Measurements from ENCODE around the gene ACAD11. TPM values are rescaled to one million over a fixed set of nuclear protein-coding genes. Genes with fewer than 3 reads are reported as not detected.

ACAD11 gene
- total and polyA plus RNA-seq, 2 experiments from 2014 or later, result 24.9 to 48.6 TPM

- 68% methylated on average over 8 of the region's 8 CpGs for WGBS (ENCODE audit: low lambda C conversion rate, missing lambda C conversion rate)
- no peaks in the 10 kb centered on the region for H3K27me3 ChIP-seq
These were observed 105.2 kb downstream of the ACAD11 start for GRCh38 chr3:132554437-132554836.

GRCh38 chr3:132553826-132554225 lies 105.8 kb downstream of the ACAD11 start:
- H3K4me2 ChIP-seq, result no peak overlapping the region
- H3K4me1 ChIP-seq (ENCODE audit: insufficient read depth), result no peaks in the 10 kb centered on the region
- no peak for DNase-seq (ENCODE audit: low spot score)
- WGBS (ENCODE audit: low lambda C conversion rate, missing lambda C conversion rate), result 93% methylated on average over 6 of the region's 6 CpGs
- no peak overlapping the region for H2AFZ ChIP-seq
- no peaks in the 10 kb centered on the region for H3K27me3 ChIP-seq
- H4K20me1 ChIP-seq (ENCODE audit: insufficient read depth, poor library complexity, severe bottlenecking), result no peaks in the 10 kb centered on the region
- no peaks in the 10 kb centered on the region for H3K79me2 ChIP-seq
- H3K9me3 ChIP-seq (ENCODE audit: low read depth), result no peaks in the 10 kb centered on the region
- no peaks in the 10 kb centered on the region for H3K36me3 ChIP-seq (replicated peaks; ENCODE audit: insufficient read depth, low read depth)
- TF ChIP-seq EZH2phosphoT487 (IDR thresholded peaks at IDR 0.05; ENCODE audit: low read depth, severe bottlenecking, unreplicated experiment), result no peak
- TF ChIP-seq CTCF (IDR thresholded peaks at IDR 0.05; ENCODE audit: poor library complexity), result no peak
- TF ChIP-seq EZH2 (IDR thresholded peaks at IDR 0.05; ENCODE audit: borderline replicate concordance), result no peak
- no peak overlapping the region for H3K27ac ChIP-seq
- no peaks in the 10 kb centered on the region for H3K9me2 ChIP-seq (replicated peaks; ENCODE audit: insufficient read depth)
- H3K4me3 ChIP-seq, result no peak overlapping the region

More at GRCh38 chr3:132554437-132554836, 105.2 kb downstream of the ACAD11 start:
- Histone ChIP-seq H3K4me3 (no peak overlapping the region), H3K4me1 (ENCODE audit: insufficient read depth) (no peaks in the 10 kb centered on the region), H2AFZ (no peak overlapping the region), H3K4me2 (no peak overlapping the region), H3K36me3 (replicated peaks; ENCODE audit: insufficient read depth, low read depth) (no peaks in the 10 kb centered on the region), H3K27ac (no peak overlapping the region), H4K20me1 (ENCODE audit: insufficient read depth, poor library complexity, severe bottlenecking) (no peaks in the 10 kb centered on the region), H3K79me2 (no peaks in the 10 kb centered on the region), H3K9me3 (ENCODE audit: low read depth) (no peaks in the 10 kb centered on the region), H3K9me2 (replicated peaks; ENCODE audit: insufficient read depth) (no peaks in the 10 kb centered on the region)
- TF ChIP-seq EZH2 (IDR thresholded peaks at IDR 0.05; ENCODE audit: borderline replicate concordance) (no peak), CTCF (IDR thresholded peaks at IDR 0.05; ENCODE audit: poor library complexity) (no peak), EZH2phosphoT487 (IDR thresholded peaks at IDR 0.05; ENCODE audit: low read depth, severe bottlenecking, unreplicated experiment) (no peak)
- DNase-seq (ENCODE audit: low spot score), result no peak

GRCh38 chr3:132550579-132551305 lies 108.9 kb downstream of the ACAD11 start:
- Histone ChIP-seq H3K79me2 (no peaks in the 10 kb centered on the region), H3K4me2 (no peak overlapping the region), H3K9me2 (replicated peaks; ENCODE audit: insufficient read depth) (no peaks in the 10 kb centered on the region), H3K4me3 (no peak overlapping the region), H2AFZ (no peak overlapping the region), H4K20me1 (ENCODE audit: insufficient read depth, poor library complexity, severe bottlenecking) (no peaks in the 10 kb centered on the region), H3K36me3 (replicated peaks; ENCODE audit: insufficient read depth, low read depth) (no peaks in the 10 kb centered on the region), H3K9me3 (ENCODE audit: low read depth) (no peaks in the 10 kb centered on the region), H3K27ac (no peak overlapping the region), H3K4me1 (ENCODE audit: insufficient read depth) (no peaks in the 10 kb centered on the region), H3K27me3 (no peaks in the 10 kb centered on the region)
- 76% methylated on average over 3 of the region's 3 CpGs for WGBS (ENCODE audit: low lambda C conversion rate, missing lambda C conversion rate)
- no peak for TF ChIP-seq EZH2phosphoT487 (IDR thresholded peaks at IDR 0.05; ENCODE audit: low read depth, severe bottlenecking, unreplicated experiment)
- no peak for DNase-seq (ENCODE audit: low spot score)

GRCh38 chr3:132549890-132550578 lies 109.6 kb downstream of the ACAD11 start:
- no peak overlapping the region for H3K27ac ChIP-seq

More at GRCh38 chr3:132549890-132550578, 109.6 kb downstream of the ACAD11 start:
- H3K4me2 ChIP-seq, result no peak overlapping the region
- H3K9me2 ChIP-seq (replicated peaks; ENCODE audit: insufficient read depth), result no peaks in the 10 kb centered on the region
- no peaks in the 10 kb centered on the region for H3K27me3 ChIP-seq
- H3K9me3 ChIP-seq (ENCODE audit: low read depth), result no peaks in the 10 kb centered on the region
- H3K4me1 ChIP-seq (ENCODE audit: insufficient read depth), result no peaks in the 10 kb centered on the region
- no peaks in the 10 kb centered on the region for H3K36me3 ChIP-seq (replicated peaks; ENCODE audit: insufficient read depth, low read depth)
- H3K79me2 ChIP-seq, result no peaks in the 10 kb centered on the region
- H4K20me1 ChIP-seq (ENCODE audit: insufficient read depth, poor library complexity, severe bottlenecking), result no peaks in the 10 kb centered on the region
- no peak overlapping the region for H3K4me3 ChIP-seq
- no peak for DNase-seq (ENCODE audit: low spot score)
- TF ChIP-seq CTCF (IDR thresholded peaks at IDR 0.05; ENCODE audit: poor library complexity) (no peak), EZH2 (IDR thresholded peaks at IDR 0.05; ENCODE audit: borderline replicate concordance) (no peak), EZH2phosphoT487 (IDR thresholded peaks at IDR 0.05; ENCODE audit: low read depth, severe bottlenecking, unreplicated experiment) (no peak)
- H2AFZ ChIP-seq, result no peak overlapping the region

All from hepatocyte (in vitro differentiated cells).